NCI-H446 (cell line): ENCODE measurements around the gene CENPVL1.
"Not testable (repeated sequence)": the region's sequence is repeated elsewhere in the genome, so short reads cannot be mapped to it uniquely, and the experiment has no call there.

ENCODE experiments used
- DNase-seq, 2 experiments: peaks; one replicate each; lab custom pipeline; 2025; lab: John Stamatoyannopoulos, UW

Gene CENPVL1

GRCh38 chrX:51710277-51711164 lies at the start of gene CENPVL1:
TSS of gene CENPVL1 (plus strand) at chrX:51710512. CDS start at chrX:51710512, 0 bp downstream.
- not testable (repeated sequence) for DNase-seq

- DNase-seq = no peak
Observed at GRCh38 chrX:51665981-51666380, 44.3 kb upstream of the CENPVL1 start.

GRCh38 chrX:51679689-51680433 lies 30.5 kb upstream of the CENPVL1 start:
- not testable (repeated sequence) for DNase-seq

GRCh38 chrX:51681808-51682719 lies 28.2 kb upstream of the CENPVL1 start:
- not testable (repeated sequence) for DNase-seq

- not testable (repeated sequence) for DNase-seq
Observed at GRCh38 chrX:51682720-51683062, 27.6 kb upstream of the CENPVL1 start, which contains the start of gene CENPVL2. TSS of gene CENPVL2 (minus strand) at chrX:51682831. CDS start at chrX:51682831, 0 bp downstream.

GRCh38 chrX:51694254-51694653 lies 16.1 kb upstream of the CENPVL1 start:
- DNase-seq = no peak

- no peak for DNase-seq
Observed at GRCh38 chrX:51697397-51697796, 12.9 kb upstream of the CENPVL1 start.

- not testable (repeated sequence) for DNase-seq
Observed at GRCh38 chrX:51712943-51713647, 2.8 kb downstream of the CENPVL1 start.

- no peak for DNase-seq
Observed at GRCh38 chrX:51728202-51728601, 17.9 kb downstream of the CENPVL1 start.

- no peak for DNase-seq
Observed at GRCh38 chrX:51737091-51737490, 26.8 kb downstream of the CENPVL1 start.

- DNase-seq = no peak
Observed at GRCh38 chrX:51742586-51742985, 32.3 kb downstream of the CENPVL1 start.

GRCh38 chrX:51743179-51743957 lies 33.1 kb downstream of the CENPVL1 start, which contains the start of gene GSPT2:
TSS of gene GSPT2 (plus strand) at chrX:51743442. CDS start at chrX:51743627, 185 bp downstream.
- peak in 1 of 2 experiments; percentile 47 for DNase-seq

GRCh38 chrX:51747671-51748070 lies 37.4 kb downstream of the CENPVL1 start:
- no peak for DNase-seq

- no peak for DNase-seq
Observed at GRCh38 chrX:51759055-51759839, 48.9 kb downstream of the CENPVL1 start.

GRCh38 chrX:51760657-51761056 lies 50.3 kb downstream of the CENPVL1 start:
- no peak for DNase-seq
